ENCODE data around the gene ZC3H12C. TPM values are rescaled to one million over a fixed set of nuclear protein-coding genes. Genes with fewer than 3 reads are reported as not detected.

ZC3H12C gene
- total and polyA plus RNA-seq, 4 donors: 3.4 to 27.1 (median 9.1) TPM

DNA sequence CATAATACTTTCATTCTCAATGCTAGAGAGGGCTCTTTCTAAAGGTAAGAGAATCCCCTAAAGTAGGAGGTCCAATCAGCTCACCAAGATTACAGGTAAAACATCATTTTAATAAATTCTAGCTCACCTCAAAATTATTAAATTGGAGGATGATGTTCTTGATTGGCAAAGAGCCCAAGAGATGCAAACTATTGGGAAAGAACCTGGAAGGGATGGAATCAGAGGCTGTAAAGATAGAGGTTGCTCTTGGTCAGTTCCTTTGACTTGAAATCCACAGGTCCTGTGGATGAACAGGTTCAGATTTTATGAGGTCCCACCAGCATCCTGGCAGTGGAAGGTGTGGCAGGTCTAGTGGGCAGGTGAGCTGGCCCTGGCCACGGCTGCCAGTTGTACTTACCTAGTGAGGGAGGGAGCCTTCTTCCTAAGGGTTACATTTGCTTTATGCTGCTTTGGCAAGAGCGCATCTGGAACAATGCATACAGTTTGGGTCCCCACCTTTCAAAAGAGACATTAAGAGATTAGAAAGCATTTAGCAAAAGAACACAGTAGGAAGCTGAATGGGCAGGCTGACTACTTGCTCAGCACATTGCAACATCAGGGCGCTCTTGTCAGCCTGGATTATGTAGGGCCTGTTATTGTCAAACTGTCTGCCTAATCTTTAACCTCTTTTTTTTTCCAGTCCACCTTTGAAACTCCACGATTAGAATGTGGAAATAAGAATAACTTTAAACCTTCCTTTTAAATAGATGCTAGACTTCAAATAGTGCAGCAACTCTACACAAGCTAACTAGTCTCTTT, 106.2 kb downstream of the ZC3H12C start:
- Histone ChIP-seq H3K27ac (ENCODE audit: low read depth in 1 of 2, low read length in 1 of 2) (no peak overlapping the region), H3K9ac (ENCODE audit: insufficient read depth in 1 of 2, low read length in 2 of 2) (no peak overlapping the region), H3K4me3 (no peak overlapping the region), H3K36me3 (ENCODE audit: control insufficient read depth in 4 of 4, insufficient read depth in 4 of 4, low read length in 4 of 4) (no peaks in the 10 kb centered on the region), H3K4me1 (ENCODE audit: control insufficient read depth in 5 of 5, insufficient read depth in 5 of 5, low read length in 5 of 5) (peaks cover 0 to 2% (median 0%) of the 10 kb centered on the region in 5 donors), H3K27me3 (ENCODE audit: control insufficient read depth in 3 of 3, insufficient read depth in 3 of 3, low read length in 2 of 3) (no peaks in the 10 kb centered on the region), H3K9me3 (ENCODE audit: control insufficient read depth in 4 of 4, insufficient read depth in 3 of 4, low read length in 3 of 4) (peaks cover 0 to 1% (median 0%) of the 10 kb centered on the region in 4 donors)
- WGBS, 2 donors: 57 to 70% methylated on average over 4 of the region's 4 CpGs
- DNase-seq (no peak), ATAC-seq (ENCODE audit: insufficient read depth, low FRiP score) (no peak)
- TF ChIP-seq, protein P1, sequence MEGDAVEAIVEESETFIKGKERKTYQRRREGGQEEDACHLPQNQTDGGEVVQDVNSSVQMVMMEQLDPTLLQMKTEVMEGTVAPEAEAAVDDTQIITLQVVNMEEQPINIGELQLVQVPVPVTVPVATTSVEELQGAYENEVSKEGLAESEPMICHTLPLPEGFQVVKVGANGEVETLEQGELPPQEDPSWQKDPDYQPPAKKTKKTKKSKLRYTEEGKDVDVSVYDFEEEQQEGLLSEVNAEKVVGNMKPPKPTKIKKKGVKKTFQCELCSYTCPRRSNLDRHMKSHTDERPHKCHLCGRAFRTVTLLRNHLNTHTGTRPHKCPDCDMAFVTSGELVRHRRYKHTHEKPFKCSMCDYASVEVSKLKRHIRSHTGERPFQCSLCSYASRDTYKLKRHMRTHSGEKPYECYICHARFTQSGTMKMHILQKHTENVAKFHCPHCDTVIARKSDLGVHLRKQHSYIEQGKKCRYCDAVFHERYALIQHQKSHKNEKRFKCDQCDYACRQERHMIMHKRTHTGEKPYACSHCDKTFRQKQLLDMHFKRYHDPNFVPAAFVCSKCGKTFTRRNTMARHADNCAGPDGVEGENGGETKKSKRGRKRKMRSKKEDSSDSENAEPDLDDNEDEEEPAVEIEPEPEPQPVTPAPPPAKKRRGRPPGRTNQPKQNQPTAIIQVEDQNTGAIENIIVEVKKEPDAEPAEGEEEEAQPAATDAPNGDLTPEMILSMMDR (IDR thresholded peaks at IDR 0.05; ENCODE audit: control extremely low read depth, extremely low read depth): no peak

DNA sequence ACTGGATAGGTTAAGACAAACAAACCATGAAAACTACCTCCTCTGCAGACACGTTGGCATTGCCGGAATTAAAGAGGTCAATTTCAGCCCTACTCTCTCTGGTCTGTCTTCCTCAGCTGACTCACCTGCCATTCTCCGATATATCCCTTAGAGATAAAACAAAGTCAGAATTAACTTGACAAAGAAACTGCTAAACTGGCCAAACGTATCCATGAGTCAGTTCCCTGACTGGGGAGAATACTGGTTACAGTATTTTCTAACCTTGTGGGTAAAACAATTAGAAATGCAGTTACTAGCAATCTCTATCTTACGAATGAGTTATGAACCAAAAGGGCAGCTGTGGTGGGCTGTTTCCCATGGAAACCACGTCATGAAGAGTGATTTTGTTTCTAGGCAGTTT, 107.0 kb downstream of the ZC3H12C start:
- no peak overlapping the region for H3K27ac ChIP-seq (ENCODE audit: low read depth in 1 of 2, low read length in 1 of 2)
- 83 to 92% methylated on average over 6 of the region's 6 CpGs for WGBS, 2 donors
- H3K36me3 ChIP-seq (ENCODE audit: control insufficient read depth in 4 of 4, insufficient read depth in 4 of 4, low read length in 4 of 4): no peaks in the 10 kb centered on the region
- DNase-seq (no peak), ATAC-seq (ENCODE audit: insufficient read depth, low FRiP score) (no peak)
- TF ChIP-seq, protein P1 (IDR thresholded peaks at IDR 0.05; ENCODE audit: control extremely low read depth, extremely low read depth): no peak
- H3K9ac ChIP-seq (ENCODE audit: insufficient read depth in 1 of 2, low read length in 2 of 2): no peak overlapping the region
- H3K27me3 ChIP-seq (ENCODE audit: control insufficient read depth in 3 of 3, insufficient read depth in 3 of 3, low read length in 2 of 3): no peaks in the 10 kb centered on the region
- H3K4me3 ChIP-seq: no peak overlapping the region
- H3K9me3 ChIP-seq (ENCODE audit: control insufficient read depth in 4 of 4, insufficient read depth in 3 of 4, low read length in 3 of 4): peaks cover 0 to 1% (median 0%) of the 10 kb centered on the region in 4 donors
- peaks cover 0 to 2% (median 0%) of the 10 kb centered on the region in 5 donors for H3K4me1 ChIP-seq (ENCODE audit: control insufficient read depth in 5 of 5, insufficient read depth in 5 of 5, low read length in 5 of 5)

DNA sequence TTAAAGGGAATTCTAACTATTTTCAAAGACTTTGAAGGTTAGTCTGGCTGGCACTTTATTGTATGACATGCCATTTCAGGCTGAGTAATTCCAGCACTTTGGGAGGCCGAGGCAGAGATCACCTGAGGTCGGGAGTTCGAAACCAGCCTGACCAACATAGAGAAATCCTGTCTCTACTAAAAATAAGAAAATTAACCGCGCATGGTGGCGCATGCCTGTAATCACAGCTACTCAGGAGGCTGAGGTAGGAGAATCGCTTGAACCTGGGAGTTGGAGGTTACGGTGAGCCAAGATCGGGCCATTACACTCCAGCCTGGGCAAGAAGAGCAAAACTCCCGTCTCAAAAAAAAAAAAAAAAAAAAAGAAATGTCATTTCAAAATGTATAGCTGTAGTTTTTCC, 107.6 kb downstream of the ZC3H12C start:
- 91 to 93% methylated on average over 10 of the region's 10 CpGs for WGBS, 2 donors
- ATAC-seq (ENCODE audit: insufficient read depth, low FRiP score): no peak
- no peak overlapping the region for H3K27ac ChIP-seq (ENCODE audit: low read depth in 1 of 2, low read length in 1 of 2)
- no peak overlapping the region for H3K9ac ChIP-seq (ENCODE audit: insufficient read depth in 1 of 2, low read length in 2 of 2)
- no peak overlapping the region for H3K4me3 ChIP-seq
- H3K9me3 ChIP-seq (ENCODE audit: control insufficient read depth in 4 of 4, insufficient read depth in 3 of 4, low read length in 3 of 4): peaks cover 0 to 1% (median 0%) of the 10 kb centered on the region in 4 donors
- no peaks in the 10 kb centered on the region for H3K27me3 ChIP-seq (ENCODE audit: control insufficient read depth in 3 of 3, insufficient read depth in 3 of 3, low read length in 2 of 3)
- TF ChIP-seq, protein P1 (IDR thresholded peaks at IDR 0.05; ENCODE audit: control extremely low read depth, extremely low read depth): no peak
- no peak for DNase-seq
- H3K36me3 ChIP-seq (ENCODE audit: control insufficient read depth in 4 of 4, insufficient read depth in 4 of 4, low read length in 4 of 4): no peaks in the 10 kb centered on the region
- H3K4me1 ChIP-seq (ENCODE audit: control insufficient read depth in 5 of 5, insufficient read depth in 5 of 5, low read length in 5 of 5): peaks cover 0 to 2% (median 0%) of the 10 kb centered on the region in 5 donors
